IPS DF 6.9 (cell line): ENCODE results near the gene CER1.
"Not testable (repeated sequence)": the region's sequence is repeated elsewhere in the genome, so short reads cannot be mapped to it uniquely, and the experiment has no call there.

Experiments used
- DNase-seq: peaks from one replicate; pipeline ENCODE4 v3.0.0-alpha.2; 2013; ENCODE audit warnings: low read depth, low spot score
- H3K27ac ChIP-seq: one replicate; pipeline ENCODE4 v1.5.1; 2013; ENCODE audit warnings: low read length, control low read depth
- H3K27me3 ChIP-seq: 2 replicates; pipeline ENCODE4 v1.6.1; 2013; ENCODE audit warnings: mild to moderate bottlenecking, low read length; ENCODE audit not compliant: control insufficient read depth, insufficient read depth
- H3K36me3 ChIP-seq: 2 replicates; pipeline ENCODE4 v1.6.1; 2013; ENCODE audit warnings: low read length; ENCODE audit not compliant: control insufficient read depth, insufficient read depth
- H3K4me1 ChIP-seq: 2 replicates; pipeline ENCODE4 v1.6.1; 2013; ENCODE audit warnings: low read length; ENCODE audit not compliant: control insufficient read depth, insufficient read depth
- H3K4me3 ChIP-seq: 2 replicates; pipeline ENCODE4 v1.5.1; 2013; ENCODE audit warnings: mild to moderate bottlenecking, low read length
- H3K9me3 ChIP-seq: 2 replicates; pipeline ENCODE4 v1.6.1; 2013; ENCODE audit warnings: low read length, inconsistent platforms; ENCODE audit not compliant: control insufficient read depth, insufficient read depth
- WGBS: extraction: QIAGEN DNeasy Blood & Tissue Kit; methylation state at CpG from one replicate; pipeline ENCODE4 v1.1.7; 2013; ENCODE audit warnings: mixed read lengths, missing lambda C conversion rate; ENCODE audit not compliant: insufficient read length, insufficient coverage; 5-methylcytosine and 5-hydroxymethylcytosine counted together

CER1 gene

GRCh38 chr9:14690948-14691730, 31.4 kb downstream of the CER1 start:
- no peak for DNase-seq
- no peak overlapping the region for H3K4me3 ChIP-seq

GRCh38 chr9:14687042-14687719, 35.4 kb downstream of the CER1 start:
- Histone ChIP-seq H3K27me3 (no peaks in the 10 kb centered on the region), H3K9me3 (no peaks in the 10 kb centered on the region), H3K36me3 (peaks cover 4% of the 10 kb centered on the region; the same call in 1 of the 2 replicates), H3K27ac (no peak overlapping the region), H3K4me1 (no peaks in the 10 kb centered on the region), H3K4me3 (no peak overlapping the region)
- WGBS = no CpG with 5 or more reads among the region's 12 CpGs
- no peak for DNase-seq

More at GRCh38 chr9:14690948-14691730, 31.4 kb downstream of the CER1 start:
- Histone ChIP-seq H3K9me3 (no peaks in the 10 kb centered on the region), H3K27me3 (no peaks in the 10 kb centered on the region), H3K36me3 (peaks cover 4% of the 10 kb centered on the region; the same call in 1 of the 2 replicates), H3K27ac (no peak overlapping the region), H3K4me1 (peaks cover 1% of the 10 kb centered on the region; the same call in 1 of the 2 replicates)
- WGBS = no CpG with 5 or more reads among the region's 7 CpGs

GRCh38 chr9:14686168-14686567, 36.4 kb downstream of the CER1 start:
- Histone ChIP-seq H3K36me3 (peaks cover 4% of the 10 kb centered on the region; the same call in 1 of the 2 replicates), H3K4me3 (no peak overlapping the region), H3K9me3 (no peaks in the 10 kb centered on the region), H3K27ac (no peak overlapping the region), H3K4me1 (no peaks in the 10 kb centered on the region), H3K27me3 (no peaks in the 10 kb centered on the region)
- no peak for DNase-seq

- not testable (repeated sequence) for H3K36me3 ChIP-seq, H3K27me3 ChIP-seq, DNase-seq, H3K4me3 ChIP-seq, H3K27ac ChIP-seq, H3K9me3 ChIP-seq, H3K4me1 ChIP-seq
- WGBS = no CpG with 5 or more reads among the region's 4 CpGs
Measured at GRCh38 chr9:14682616-14683015, 39.9 kb downstream of the CER1 start.

GRCh38 chr9:14678776-14679175, 43.8 kb downstream of the CER1 start:
- H3K4me3 ChIP-seq = no peak overlapping the region
- DNase-seq = no peak
- no peak overlapping the region for H3K27ac ChIP-seq
- no peaks in the 10 kb centered on the region for H3K9me3 ChIP-seq
- no peaks in the 10 kb centered on the region for H3K4me1 ChIP-seq
- no peaks in the 10 kb centered on the region for H3K36me3 ChIP-seq
- no peaks in the 10 kb centered on the region for H3K27me3 ChIP-seq
- no CpG with 5 or more reads among the region's 3 CpGs for WGBS

GRCh38 chr9:14677872-14678271, 44.7 kb downstream of the CER1 start:
- Histone ChIP-seq H3K27me3 (no peaks in the 10 kb centered on the region), H3K4me1 (no peaks in the 10 kb centered on the region), H3K36me3 (no peaks in the 10 kb centered on the region), H3K4me3 (no peak overlapping the region), H3K9me3 (no peaks in the 10 kb centered on the region), H3K27ac (no peak overlapping the region)
- WGBS = no CpG with 5 or more reads among the region's 6 CpGs
- DNase-seq = no peak

GRCh38 chr9:14677396-14677795, 45.1 kb downstream of the CER1 start:
- Histone ChIP-seq H3K4me3 (no peak overlapping the region), H3K9me3 (no peaks in the 10 kb centered on the region), H3K27me3 (no peaks in the 10 kb centered on the region), H3K27ac (no peak overlapping the region), H3K36me3 (no peaks in the 10 kb centered on the region), H3K4me1 (no peaks in the 10 kb centered on the region)
- DNase-seq = no peak
- no CpG with 5 or more reads among the region's 2 CpGs for WGBS

- no peak for DNase-seq
- WGBS = no CpG with 5 or more reads among the region's 3 CpGs
- Histone ChIP-seq H3K9me3 (no peaks in the 10 kb centered on the region), H3K36me3 (no peaks in the 10 kb centered on the region), H3K27me3 (no peaks in the 10 kb centered on the region), H3K4me1 (no peaks in the 10 kb centered on the region), H3K27ac (no peak overlapping the region), H3K4me3 (no peak overlapping the region)
Measured at GRCh38 chr9:14674630-14675029, 47.9 kb downstream of the CER1 start.

- Histone ChIP-seq H3K27ac (no peak overlapping the region), H3K4me1 (no peaks in the 10 kb centered on the region), H3K9me3 (no peaks in the 10 kb centered on the region), H3K27me3 (no peaks in the 10 kb centered on the region), H3K36me3 (no peaks in the 10 kb centered on the region), H3K4me3 (no peak overlapping the region)
- no peak for DNase-seq
- no CpG with 5 or more reads among the region's 3 CpGs for WGBS
Measured at GRCh38 chr9:14671377-14671776, 51.2 kb downstream of the CER1 start.

GRCh38 chr9:14670718-14671117, 51.8 kb downstream of the CER1 start:
- DNase-seq = no peak
- H3K27ac ChIP-seq = no peak overlapping the region
- no peaks in the 10 kb centered on the region for H3K27me3 ChIP-seq
- H3K36me3 ChIP-seq = no peaks in the 10 kb centered on the region
- no peaks in the 10 kb centered on the region for H3K4me1 ChIP-seq
- H3K9me3 ChIP-seq = no peaks in the 10 kb centered on the region
- no CpG with 5 or more reads among the region's 1 CpG for WGBS
- H3K4me3 ChIP-seq = no peak overlapping the region
